HG02852 (cell line): ENCODE data around the gene FYN.

Source experiments
- ATAC-seq: cut with Tn5 transposase; IDR thresholded peaks from one replicate; pipeline ENCODE4 v1.9.1; 2021; ENCODE audit warnings: mild to moderate bottlenecking, moderate library complexity; ENCODE audit not compliant: unreplicated experiment

FYN gene

DNA sequence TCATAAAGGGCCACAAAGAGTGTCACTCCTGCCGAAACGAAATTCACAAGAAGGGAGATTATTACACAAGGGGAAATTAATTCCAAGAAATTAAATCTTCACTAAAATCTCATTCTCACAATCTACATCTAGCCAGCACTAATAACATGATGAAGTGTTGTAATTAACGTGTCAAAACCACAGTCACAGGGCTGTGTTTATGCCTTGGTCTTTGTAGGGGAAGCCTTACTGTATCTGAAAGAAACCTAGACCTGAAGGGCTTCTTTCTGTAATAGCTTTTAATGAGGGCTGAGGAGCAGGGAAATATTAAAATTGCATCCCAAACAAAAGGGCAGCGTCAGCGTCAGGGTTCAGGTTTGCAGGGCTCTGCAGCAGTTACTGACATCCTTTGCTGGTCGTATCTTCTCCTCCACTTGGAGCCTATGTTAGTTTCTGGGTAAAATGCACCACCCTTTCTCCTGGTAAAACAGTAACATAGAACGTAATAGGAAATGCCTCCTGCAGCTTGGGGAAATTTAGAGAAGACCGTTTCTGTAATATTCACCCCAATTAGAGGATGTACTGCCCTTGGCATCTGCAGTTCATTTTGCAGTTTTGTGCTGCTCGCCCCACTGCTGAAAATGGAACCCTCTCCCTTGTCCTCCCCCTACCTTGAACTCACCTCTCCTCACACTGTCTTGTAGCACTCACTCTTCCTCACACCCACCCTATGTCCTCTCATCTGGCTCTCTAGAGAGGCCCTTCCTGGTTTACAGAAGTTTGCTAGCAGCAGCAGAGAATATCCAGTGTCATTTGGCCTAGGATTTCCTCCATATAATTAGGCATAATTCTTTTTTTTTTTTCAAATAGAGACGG is 158.6 kb downstream of the FYN start:
- ATAC-seq = no peak

GRCh38 chr6:111713811-111714210 is 159.4 kb downstream of the FYN start:
- ATAC-seq = no peak

GRCh38 chr6:111713236-111713635 is 160.0 kb downstream of the FYN start:
- no peak for ATAC-seq

DNA sequence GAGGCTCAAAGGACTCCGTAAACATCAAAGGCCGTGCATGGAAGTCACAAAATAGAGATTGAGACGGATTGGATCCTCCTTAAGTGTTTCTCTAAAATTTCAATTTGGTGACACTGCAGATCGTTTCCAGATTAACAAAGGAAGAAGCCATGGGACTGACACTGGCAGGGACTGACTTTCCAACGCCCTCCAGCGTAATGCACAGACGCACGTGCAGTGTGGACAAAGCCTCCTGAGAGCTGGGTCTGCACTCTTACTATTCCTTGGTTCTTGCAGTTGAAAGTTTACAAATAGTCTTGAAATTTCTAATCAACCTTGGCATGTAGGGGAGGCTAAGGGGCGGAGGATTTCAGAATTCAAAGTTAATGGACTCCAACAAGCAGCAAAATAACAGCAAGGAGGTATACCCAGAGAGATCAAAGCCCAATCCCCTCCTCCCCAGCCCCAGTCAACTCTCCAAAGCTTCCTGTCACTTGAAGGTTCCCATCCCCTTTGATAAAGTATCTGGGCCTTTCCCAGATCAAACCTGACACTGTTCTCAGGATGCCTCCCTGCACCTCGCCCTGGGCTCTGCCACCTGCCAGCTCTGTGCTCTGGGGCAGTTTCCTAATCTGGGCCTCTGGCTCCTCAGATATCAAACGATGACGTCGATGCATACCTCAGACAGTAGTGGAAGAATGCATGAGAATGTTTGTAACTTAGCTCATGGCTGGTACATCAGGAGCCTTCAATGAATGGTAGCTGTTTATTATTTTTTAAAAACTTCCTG is 161.1 kb downstream of the FYN start:
- no peak for ATAC-seq

DNA sequence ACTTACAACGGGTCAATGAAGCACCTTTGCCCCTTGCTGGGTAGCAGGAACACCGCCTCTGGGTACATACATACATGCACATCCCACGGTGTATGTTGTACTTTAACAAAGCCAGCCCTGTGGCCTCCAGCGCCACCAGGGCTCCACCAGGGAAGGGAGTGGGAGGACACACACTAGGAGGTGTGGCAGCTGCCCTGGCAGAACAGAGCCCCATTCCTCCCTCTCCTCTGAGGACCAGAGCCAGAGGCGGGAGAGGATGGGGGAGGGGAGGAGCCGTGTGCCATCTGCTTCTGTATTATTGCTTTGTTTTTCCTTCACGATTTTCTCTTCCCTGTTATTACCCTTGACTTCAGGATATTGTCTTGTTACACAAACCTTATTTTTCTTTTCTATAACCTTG is 161.8 kb downstream of the FYN start:
- no peak for ATAC-seq

GRCh38 chr6:111710911-111711310 is 162.3 kb downstream of the FYN start:
- ATAC-seq = no peak

GRCh38 chr6:111710439-111710838 is 162.8 kb downstream of the FYN start:
- no peak for ATAC-seq

DNA sequence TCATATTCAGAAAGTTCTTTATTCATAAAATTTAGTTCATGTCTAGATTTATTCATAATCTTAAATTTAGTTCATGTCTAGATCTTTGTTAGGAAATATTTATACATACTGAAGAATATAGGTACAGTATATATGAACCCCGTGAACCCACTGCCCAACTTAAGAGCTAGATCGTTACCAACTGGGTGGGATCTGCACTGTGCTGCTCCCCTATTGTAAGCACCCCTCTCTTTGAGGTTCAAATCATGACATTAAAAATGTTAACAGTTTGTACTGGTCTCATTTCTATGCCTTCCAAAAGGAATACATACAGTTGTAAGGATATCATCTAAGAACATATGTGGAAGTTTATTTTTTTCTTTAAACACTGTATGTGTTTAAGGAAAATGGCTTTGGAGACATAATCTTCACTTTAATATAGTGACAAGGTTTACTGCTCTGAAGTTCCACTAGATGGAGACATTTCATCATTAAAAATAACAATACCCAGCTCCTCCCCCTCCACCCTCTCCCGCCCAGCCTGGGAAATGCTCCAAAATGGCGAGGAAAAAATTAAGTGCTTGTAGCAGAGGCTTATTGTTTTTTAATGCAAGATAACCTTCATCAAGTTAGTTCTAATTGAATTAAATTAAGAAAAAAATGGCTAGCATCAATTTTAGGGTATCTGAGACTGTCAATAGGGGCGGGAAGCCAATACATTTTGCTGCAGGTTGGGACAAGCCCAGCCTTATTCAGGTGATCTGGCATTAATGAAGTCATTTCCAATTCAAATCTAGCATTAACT is 163.4 kb downstream of the FYN start:
- peak; percentile 92 for ATAC-seq

DNA sequence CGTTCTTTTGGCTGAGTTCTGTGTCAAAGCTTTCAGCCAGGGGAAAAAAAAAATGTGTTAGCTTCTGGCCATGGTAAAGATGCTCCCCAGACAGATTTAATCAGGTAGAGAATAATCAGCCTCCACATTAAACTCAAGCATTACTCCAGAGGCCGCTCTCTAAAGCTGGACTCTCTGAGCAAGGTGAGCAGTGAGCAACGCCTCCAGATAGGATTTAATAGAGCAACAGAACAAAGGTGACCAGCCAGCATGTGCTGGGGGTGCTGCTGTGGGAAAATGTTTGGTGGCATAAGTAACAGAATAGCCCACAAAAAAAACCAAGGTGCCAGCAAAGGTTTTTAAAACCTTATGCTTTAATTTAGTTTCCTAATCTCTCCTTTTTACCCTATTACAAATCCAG is 164.1 kb downstream of the FYN start:
- no peak for ATAC-seq

- no peak for ATAC-seq
Observed at GRCh38 chr6:111707773-111708172, 165.5 kb downstream of the FYN start.

DNA sequence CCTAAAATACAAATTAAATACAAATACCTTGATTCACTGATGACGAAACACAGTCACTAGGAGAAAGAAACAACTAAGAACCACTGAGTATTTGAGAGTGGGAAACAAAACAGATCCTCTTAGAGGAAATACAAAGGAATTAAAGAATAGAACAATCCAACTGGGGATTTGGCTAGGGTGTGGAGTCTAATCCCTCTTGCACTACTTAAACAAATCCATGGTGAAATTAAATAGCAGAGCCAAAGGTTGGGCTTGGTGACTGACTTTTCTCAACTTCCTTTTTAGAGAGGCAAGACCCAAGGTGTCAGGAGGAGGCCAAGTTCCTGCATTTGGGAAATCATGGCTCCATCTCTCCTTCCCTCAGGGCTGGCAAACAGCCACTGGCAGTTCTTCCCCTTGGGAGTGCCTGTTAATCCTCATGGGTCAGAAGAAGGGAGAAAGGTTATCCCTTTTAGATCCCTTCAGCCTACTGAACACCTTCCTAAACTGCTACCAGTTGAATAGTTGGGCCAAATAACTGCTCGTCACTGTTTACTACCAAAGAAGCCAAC is 166.3 kb downstream of the FYN start:
- ATAC-seq = no peak

- no peak for ATAC-seq
Observed at GRCh38 chr6:111703723-111704122, 169.5 kb downstream of the FYN start.

DNA sequence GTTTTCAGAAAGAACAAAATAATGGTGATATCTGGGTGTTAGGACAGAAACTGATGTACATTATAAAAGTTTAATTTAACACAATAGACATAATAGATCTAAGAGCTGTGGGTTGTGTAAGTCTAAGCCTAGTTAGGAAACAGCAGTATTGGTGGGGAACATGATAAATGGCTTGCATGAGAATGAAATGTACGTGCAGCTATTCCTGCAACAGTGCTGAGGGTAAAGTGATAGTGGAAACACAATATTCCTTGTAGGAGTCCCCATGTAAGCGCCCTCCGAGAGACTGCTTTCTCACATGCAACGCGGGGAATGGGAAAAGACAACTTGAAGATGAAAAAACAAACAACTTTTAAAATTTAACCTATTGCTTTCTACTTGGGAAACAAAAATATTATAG is 171.0 kb downstream of the FYN start:
- ATAC-seq = no peak

DNA sequence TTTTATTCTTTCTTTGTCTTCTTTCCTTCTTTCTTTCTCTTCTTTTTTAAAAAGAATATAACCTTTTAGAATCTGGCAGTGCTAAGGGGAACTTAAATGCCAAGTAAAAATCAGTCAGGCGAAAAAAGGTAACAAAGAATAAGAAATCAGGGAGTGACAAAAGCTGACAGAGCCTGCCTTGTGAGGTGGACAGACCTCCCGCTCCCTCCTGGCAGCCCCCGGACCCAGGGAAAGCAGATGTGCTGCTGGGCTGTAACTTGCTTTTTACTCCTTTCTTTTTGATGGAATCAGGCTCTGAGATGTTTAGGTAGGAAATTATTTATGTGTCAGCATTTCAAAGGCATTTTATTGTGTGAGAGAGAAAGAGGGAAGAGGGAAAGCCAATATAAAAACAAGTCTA is 172.1 kb downstream of the FYN start:
- no peak for ATAC-seq

DNA sequence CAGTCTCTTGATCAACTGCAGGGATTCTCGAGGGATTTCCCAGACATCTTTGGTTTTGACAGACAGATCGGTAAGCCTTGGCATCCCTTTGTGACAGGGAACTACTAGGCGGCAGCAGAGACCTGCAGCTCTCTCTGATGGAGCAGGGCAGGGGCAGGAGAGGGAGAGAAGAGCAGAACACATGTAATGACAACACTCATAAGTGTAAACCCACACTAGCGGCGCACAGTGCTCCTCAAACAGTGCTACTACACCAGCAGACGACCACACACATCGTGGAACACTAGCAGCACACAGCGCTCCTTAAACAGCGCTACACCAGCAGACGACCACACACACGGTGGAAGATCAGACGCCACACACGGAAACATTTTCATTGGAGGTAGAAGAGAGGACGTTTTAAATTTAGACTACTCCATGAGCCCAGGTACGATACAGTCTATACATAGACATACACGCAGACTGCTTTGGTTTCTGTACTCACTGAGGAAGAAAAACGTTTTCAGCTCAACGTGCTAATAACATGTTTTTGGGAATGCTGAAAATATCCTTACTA is 173.0 kb downstream of the FYN start:
- no peak for ATAC-seq

DNA sequence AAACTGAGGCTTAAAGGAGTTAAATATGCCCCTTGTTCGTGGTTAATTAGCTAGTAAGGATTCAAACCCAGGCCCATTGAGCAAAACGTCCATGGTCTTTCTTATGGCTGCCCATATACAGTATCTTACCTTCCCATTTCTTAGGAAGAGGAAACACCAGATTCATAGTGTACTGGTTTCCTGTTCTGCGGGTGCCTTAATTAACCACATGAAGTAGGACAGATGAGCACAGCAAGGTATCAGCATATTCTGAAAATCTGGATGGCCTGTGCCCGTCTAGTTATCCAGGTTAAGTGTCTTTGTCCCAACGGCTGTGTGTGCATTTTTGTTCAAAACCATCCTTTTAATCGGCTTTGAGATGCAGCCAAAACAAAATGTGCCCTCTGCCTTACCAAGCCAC is 174.1 kb downstream of the FYN start:
- no peak for ATAC-seq

- ATAC-seq = no peak
Observed at GRCh38 chr6:111696814-111697213, 176.4 kb downstream of the FYN start.

GRCh38 chr6:111692327-111693164 is 180.7 kb downstream of the FYN start:
- no peak for ATAC-seq

- ATAC-seq = no peak
Observed at GRCh38 chr6:111691345-111692225, 181.7 kb downstream of the FYN start.
